H1 (cell line): ENCODE measurements around the gene DENND1A. TPM values are rescaled to one million over a fixed set of nuclear protein-coding genes. Genes with fewer than 3 reads are reported as not detected.
A peak's percentile ranks its signal among the peaks of the same experiment; 100 is the strongest.

ENCODE experiments used
- CTCF ChIA-PET: fragments of 300-600 bp; sonication (Branson Sonifier 250); formaldehyde crosslinking; loops from one replicate; lab custom pipeline; 2021; ENCODE audit not compliant: partially characterized antibody; lab: Charles Lee
- POLR2A ChIA-PET: fragments of 300-600 bp; sonication (Branson Sonifier 250); formaldehyde crosslinking; loops from one replicate; lab custom pipeline; 2021; ENCODE audit warnings: inconsistent platforms; ENCODE audit not compliant: partially characterized antibody; lab: Charles Lee
- DNase-seq, 2 experiments: peaks; one replicate each; pipeline versions ENCODE4 v3.0.0 to v3.0.0-alpha.2; 2010 to 2022; ENCODE audit warnings: low spot score in 2 of 2, low read depth in 1 of 2, mixed read lengths in 1 of 2
- FAIRE-seq: peaks from 2 replicates; lab custom pipeline; 2011; peaks lifted over from hg19 to GRCh38; lab: Jason Lieb, UNC
- H2AFZ ChIP-seq: 2 replicates; pipeline ENCODE4 v1.8.1; 2012; ENCODE audit warnings: low read length, inconsistent platforms
- H2AK5ac ChIP-seq: 2 replicates; pipeline ENCODE4 v1.6.1; 2013; ENCODE audit warnings: low read depth, low read length
- H2BK120ac ChIP-seq: replicated peaks from 2 replicates; pipeline ENCODE3; 2013; ENCODE audit warnings: low read depth, low read length, inconsistent platforms
- H2BK12ac ChIP-seq: 2 replicates; pipeline ENCODE4 v1.6.1; 2013; ENCODE audit warnings: low read depth, low read length
- H2BK15ac ChIP-seq: 2 replicates; pipeline ENCODE4 v1.6.1; 2013; ENCODE audit warnings: low read length
- H2BK20ac ChIP-seq: 2 replicates; pipeline ENCODE4 v1.6.1; 2013; ENCODE audit warnings: low read length
- H2BK5ac ChIP-seq: 2 replicates; pipeline ENCODE4 v1.6.1; 2013; ENCODE audit warnings: low read depth, low read length
- H3K14ac ChIP-seq: 2 replicates; pipeline ENCODE4 v1.6.1; 2013; ENCODE audit warnings: inconsistent platforms; ENCODE audit not compliant: insufficient read length
- H3K18ac ChIP-seq: 2 replicates; pipeline ENCODE4 v1.6.1; 2013; ENCODE audit warnings: low read length; ENCODE audit errors: extremely low read depth
- H3K23ac ChIP-seq: 2 replicates; pipeline ENCODE4 v1.6.1; 2013; ENCODE audit warnings: inconsistent platforms; ENCODE audit not compliant: insufficient read length
- H3K23me2 ChIP-seq: 2 replicates; pipeline ENCODE4 v1.6.1; 2013; ENCODE audit warnings: low read depth, low read length
- H3K27ac ChIP-seq: 2 replicates; pipeline ENCODE4 v1.6.1; 2011; ENCODE audit warnings: low read depth, low read length, inconsistent platforms
- H3K27me3 ChIP-seq, 4 experiments: replicated peaks in 1 of 4; 1 replicate in 1 of 4; 2 replicates in 3 of 4; pipeline versions ENCODE4 v1.6.1 to v1.8.1; 2011 to 2013; ENCODE audit warnings: low read length in 3 of 4, mild to moderate bottlenecking in 3 of 4, inconsistent platforms in 2 of 4, mixed read lengths in 2 of 4, moderate library complexity in 1 of 4; ENCODE audit not compliant: control insufficient read depth in 3 of 4, insufficient read depth in 3 of 4; ENCODE audit errors: extremely low read depth in 1 of 4
- H3K36me3 ChIP-seq, 4 experiments: 2 replicates each; pipeline versions ENCODE4 v1.6.1 to v1.8.1; 2011 to 2013; ENCODE audit warnings: mild to moderate bottlenecking in 4 of 4, low read length in 3 of 4, moderate library complexity in 2 of 4, control low read depth in 1 of 4, inconsistent platforms in 1 of 4; ENCODE audit not compliant: insufficient read depth in 4 of 4, control insufficient read depth in 2 of 4
- H3K4ac ChIP-seq: replicated peaks from 2 replicates; pipeline ENCODE3; 2013; ENCODE audit warnings: low read length, low read depth, mixed read lengths, inconsistent platforms; ENCODE audit not compliant: insufficient read length
- H3K4me1 ChIP-seq, 4 experiments: replicated peaks in 1 of 4; 1 replicate in 1 of 4; 2 replicates in 3 of 4; pipeline versions ENCODE4 v1.6.1 to v1.8.1; 2011 to 2013; ENCODE audit warnings: low read length in 3 of 4, inconsistent platforms in 2 of 4, mixed read lengths in 1 of 4; ENCODE audit not compliant: insufficient read depth in 4 of 4, control insufficient read depth in 3 of 4
- H3K4me2 ChIP-seq, 2 experiments: 2 replicates each; pipeline versions ENCODE4 v1.6.1 to v1.8.1; 2011 to 2013; ENCODE audit warnings: low read depth in 2 of 2, low read length in 2 of 2, control low read depth in 1 of 2, inconsistent platforms in 1 of 2, mild to moderate bottlenecking in 1 of 2; ENCODE audit not compliant: insufficient read depth in 1 of 2
- H3K4me3 ChIP-seq, 4 experiments: fragments of 200-600, 300-600 bp in 1 of 4; sonication (generic), shearing (Covaris generic), sonication (Bioruptor Twin) in 1 of 4; 2 replicates each; pipeline versions ENCODE4 v1.5.1 to v1.8.1; 2011 to 2016; ENCODE audit warnings: low read length in 4 of 4, low read depth in 3 of 4, control low read depth in 2 of 4, inconsistent platforms in 2 of 4, mild to moderate bottlenecking in 2 of 4, mixed read lengths in 1 of 4, moderate library complexity in 1 of 4; ENCODE audit not compliant: insufficient read depth in 2 of 4; ENCODE audit errors: extremely low read depth in 1 of 4
- H3K56ac ChIP-seq: replicated peaks from 2 replicates; pipeline ENCODE3; 2013; ENCODE audit warnings: low read depth, mild to moderate bottlenecking, mixed read lengths, low read length, inconsistent platforms; ENCODE audit not compliant: insufficient read length
- H3K79me1 ChIP-seq: 2 replicates; pipeline ENCODE4 v1.6.1; 2013; ENCODE audit warnings: low read depth, low read length, control low read depth
- H3K79me2 ChIP-seq, 2 experiments: 2 replicates each; pipeline versions ENCODE4 v1.6.1 to v1.8.1; 2012 to 2013; ENCODE audit warnings: low read length in 2 of 2, mild to moderate bottlenecking in 2 of 2, inconsistent platforms in 1 of 2; ENCODE audit not compliant: insufficient read depth in 2 of 2, control insufficient read depth in 1 of 2
- H3K9ac ChIP-seq, 4 experiments: replicated peaks in 1 of 4; 1 replicate in 1 of 4; 2 replicates in 3 of 4; pipeline versions ENCODE4 v1.6.1 to v1.8.1; 2011 to 2013; ENCODE audit warnings: low read depth in 3 of 4, low read length in 3 of 4, control low read depth in 2 of 4, mild to moderate bottlenecking in 2 of 4, moderate library complexity in 2 of 4, inconsistent platforms in 1 of 4; ENCODE audit errors: extremely low read depth in 1 of 4
- H3K9me3 ChIP-seq, 2 experiments: 2 replicates each; pipeline versions ENCODE4 v1.6.1 to v1.8.1; 2012 to 2013; ENCODE audit warnings: mild to moderate bottlenecking in 2 of 2, moderate library complexity in 2 of 2, control low read depth in 1 of 2, inconsistent platforms in 1 of 2, low read depth in 1 of 2, low read length in 1 of 2, mixed read lengths in 1 of 2; ENCODE audit not compliant: insufficient read depth in 2 of 2
- H4K20me1 ChIP-seq, 2 experiments: replicated peaks in 1 of 2; 2 replicates each; pipeline versions ENCODE3 to v1.8.1; 2011 to 2013; ENCODE audit warnings: inconsistent platforms in 2 of 2, low read length in 2 of 2, mild to moderate bottlenecking in 1 of 2; ENCODE audit not compliant: insufficient read depth in 2 of 2, control insufficient read depth in 1 of 2
- H4K5ac ChIP-seq: 2 replicates; pipeline ENCODE4 v1.6.1; 2013; ENCODE audit warnings: low read length, low read depth, mixed read lengths, inconsistent platforms; ENCODE audit not compliant: insufficient read length
- H4K8ac ChIP-seq: 2 replicates; pipeline ENCODE4 v1.8.0; 2013; ENCODE audit warnings: mild to moderate bottlenecking, moderate library complexity, low read length, inconsistent platforms; ENCODE audit not compliant: insufficient read depth; ENCODE audit errors: extremely low read depth
- H4K91ac ChIP-seq: replicated peaks from 2 replicates; pipeline ENCODE3; 2013; ENCODE audit warnings: low read length, mixed read lengths, inconsistent platforms; ENCODE audit not compliant: insufficient read length
- USF2 ChIP-seq: IDR thresholded peaks from 2 replicates; pipeline ENCODE4 v1.6.1; 2011; ENCODE audit warnings: low read length, improper control_type of control experiment
- YY1 ChIP-seq: IDR thresholded peaks from 2 replicates; pipeline ENCODE4 v1.6.1; 2011; ENCODE audit warnings: low read depth, mild to moderate bottlenecking, low read length
- WGBS, 2 experiments: shearing (Covaris generic) in 1 of 2; methylation state at CpG; one replicate each; pipeline versions ENCODE4 v1.1.6 to v1.1.7; 2013 to 2015; ENCODE audit warnings: low lambda C conversion rate in 2 of 2, mixed read lengths in 2 of 2, inconsistent platforms in 1 of 2, low coverage in 1 of 2, missing lambda C conversion rate in 1 of 2; ENCODE audit not compliant: insufficient replicate concordance in 2 of 2, insufficient coverage in 1 of 2, insufficient read length in 1 of 2; ENCODE audit errors: extremely low coverage in 1 of 2, missing lambda C conversion rate in 1 of 2; 5-methylcytosine and 5-hydroxymethylcytosine counted together
- polyA plus RNA-seq, 7 experiments: library from polyadenylated mRNA; depleted of rRNA in 3 of 7; stranded (reverse) in 5 of 7; unstranded in 2 of 7; fragments of >200 nt in 5 of 7; fragments of 200-250 nt in 2 of 7; gene quantifications; 1 replicate in 5 of 7; 2 replicates in 1 of 7; 4 replicates in 1 of 7; pipeline versions ENCODE4 v1.2.1 to v1.2.3, GENCODE V29; 2011 to 2013; ENCODE audit warnings: missing spikeins in 2 of 7, mixed read lengths in 2 of 7
- total RNA-seq: library from RNA; stranded (reverse); fragmentation: NEBNext Ultra II Directional; extraction: Animal tissue kit (Norgen Biotek cat#: 25700); gene quantifications from 2 replicates; pipeline ENCODE4 v1.2.1, GENCODE V29; 2021

Gene DENND1A
- total and polyA plus RNA-seq, 2 of the 8 experiments (the other 6 are each of a cell fraction or from before 2014, with no cell fraction given): 24.1 to 26.4 TPM

DNA sequence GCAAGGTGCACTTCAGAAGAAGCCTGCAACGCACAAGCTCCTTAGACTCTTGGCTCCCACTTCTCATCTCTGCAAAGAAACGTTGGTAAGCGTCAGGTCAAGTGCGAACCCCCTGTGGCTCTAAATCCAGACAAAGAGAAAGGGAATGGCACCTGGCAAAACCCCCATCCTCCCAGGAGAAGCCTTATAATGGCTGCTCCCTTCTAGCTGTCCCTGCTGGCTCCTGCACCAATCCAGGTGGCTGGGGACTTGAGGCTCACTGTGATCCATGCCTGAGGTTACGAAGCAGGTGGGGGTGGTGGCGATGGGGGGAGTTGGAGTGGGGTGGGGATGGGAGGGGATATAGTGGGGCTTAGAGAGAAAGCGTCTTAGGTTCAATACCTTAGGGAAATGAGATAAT lies 272.8 kb downstream of the DENND1A start:
- DNase-seq (no peak), FAIRE-seq (no peak)
- Histone ChIP-seq H3K79me1 (no peaks in the 10 kb centered on the region), H3K27ac (no peak overlapping the region), H4K5ac (no peak overlapping the region), H3K36me3 (no peaks in the 10 kb centered on the region; a peak in 1 of 8 replicates), H3K23me2 (no peaks in the 10 kb centered on the region), H3K79me2 (no peaks in the 10 kb centered on the region), H2BK5ac (no peak overlapping the region), H4K91ac (no peak overlapping the region), H4K8ac (no peak overlapping the region), H3K4me2 (no peak overlapping the region), H4K20me1 (no peaks in the 10 kb centered on the region), H2BK20ac (no peak overlapping the region), H3K9ac (no peak overlapping the region), H2BK12ac (no peak overlapping the region), H2BK15ac (no peak overlapping the region), H3K14ac (no peak overlapping the region), H2BK120ac (no peak overlapping the region), H2AFZ (no peak overlapping the region), H3K23ac (no peak overlapping the region), H3K4me1 (peaks cover 0 to 6% (median 2%) of the 10 kb centered on the region in 4 experiments; a peak in 2 of 7 replicates), H3K9me3 (no peaks in the 10 kb centered on the region), H3K4ac (no peak overlapping the region), H2AK5ac (no peak overlapping the region), H3K27me3 (no peaks in the 10 kb centered on the region; a peak in 1 of 7 replicates), H3K18ac (no peak overlapping the region), H3K4me3 (no peak overlapping the region), H3K56ac (no peak overlapping the region)
- TF ChIP-seq USF2 (no peak), YY1 (0 out of 2 replicates have a peak, but pooled peaks have one; percentile 45)
- 84% methylated on average over 7 of the region's 7 CpGs; no CpG with 5 or more reads in 1 of the 2 experiments for WGBS, 2 experiments
- CTCF ChIA-PET: interaction anchor here (0.6 to 0.7 kb wide), 2 partner anchors 116 to 197 kb away, joined by 3 to 5 read pairs; no protein-coding TSS in a partner anchor
- POLR2A ChIA-PET: no interaction called here
